PC-9 (cell line): ENCODE results near the gene CFAP77.

Experiments
- CTCF ChIP-seq: fragments of 200-600 bp; sonication (generic); conservative IDR thresholded peaks from 2 replicates; pipeline ENCODE4 v1.6.1; 2017; ENCODE audit warnings: mixed run types, antibody characterized with exemption, mild to moderate bottlenecking, moderate library complexity
- EZH2 ChIP-seq: fragments of 200-600 bp; sonication (generic); IDR thresholded peaks from 2 replicates; pipeline ENCODE4 v1.8.0; 2017; ENCODE audit warnings: antibody characterized with exemption, low read depth

- TF ChIP-seq CTCF = no peak
- no peak for TF ChIP-seq EZH2
Measured at GRCh38 chr9:132557159-132557558, 147.1 kb downstream of the CFAP77 start.
